Neural progenitor cell (in vitro differentiated cells): ENCODE data around the gene PROSER3. TPM values are rescaled to one million over a fixed set of nuclear protein-coding genes. Genes with fewer than 3 reads are reported as not detected.

ENCODE experiments used
- DNase-seq: peaks from one replicate; pipeline ENCODE4 v3.0.0-alpha.2; 2016; ENCODE audit warnings: low spot score
- H2AFZ ChIP-seq: fragments of 200-600 bp; sonication (generic); replicated peaks from 2 replicates; pipeline ENCODE4 v1.6.1; 2016; ENCODE audit warnings: antibody characterized with exemption
- H3F3A ChIP-seq: fragments of 200-600 bp; sonication (generic); 2 replicates; pipeline ENCODE4 v1.6.1; 2016; ENCODE audit warnings: antibody characterized with exemption, low read depth
- H3K27ac ChIP-seq: fragments of 200-600 bp; sonication (generic); 2 replicates; pipeline ENCODE4 v1.5.1; 2016; ENCODE audit warnings: mild to moderate bottlenecking
- H3K27me3 ChIP-seq: fragments of 200-600 bp; sonication (generic); 2 replicates; pipeline ENCODE4 v1.6.1; 2016; ENCODE audit warnings: mild to moderate bottlenecking, moderate library complexity
- H3K36me3 ChIP-seq: fragments of 200-600 bp; sonication (generic); 2 replicates; pipeline ENCODE4 v1.5.1; 2016
- H3K4me1 ChIP-seq: fragments of 200-600 bp; sonication (generic); 2 replicates; pipeline ENCODE4 v1.6.1; 2016; ENCODE audit warnings: mixed run types
- H3K4me2 ChIP-seq: fragments of 200-600 bp; sonication (generic); 2 replicates; pipeline ENCODE4 v1.6.1; 2016
- H3K4me3 ChIP-seq: fragments of 200-600 bp; sonication (generic); 2 replicates; pipeline ENCODE4 v1.5.1; 2016
- H3K79me2 ChIP-seq: fragments of 200-600 bp; sonication (generic); 2 replicates; pipeline ENCODE4 v1.6.1; 2016; ENCODE audit warnings: low read depth
- H3K9ac ChIP-seq: fragments of 200-600 bp; sonication (generic); 2 replicates; pipeline ENCODE4 v1.6.1; 2016
- H3K9me3 ChIP-seq: fragments of 200-600 bp; sonication (generic); 2 replicates; pipeline ENCODE4 v1.5.1; 2016; ENCODE audit warnings: low read depth
- H4K20me1 ChIP-seq: fragments of 200-600 bp; sonication (generic); 2 replicates; pipeline ENCODE4 v1.6.1; 2016; ENCODE audit warnings: low read depth
- H3K27ac Mint-ChIP-seq: 3 replicates; pipeline ENCODE4 v1.8.0; 2021; ENCODE audit warnings: mixed read lengths
- H3K27me3 Mint-ChIP-seq: 2 replicates; pipeline ENCODE4 v1.8.0; 2022; ENCODE audit warnings: low read depth, mild to moderate bottlenecking, inconsistent platforms, moderate library complexity, mixed read lengths; ENCODE audit not compliant: insufficient read depth
- H3K36me3 Mint-ChIP-seq: 3 replicates; pipeline ENCODE4 v1.8.0; 2021; ENCODE audit warnings: mixed read lengths
- H3K4me1 Mint-ChIP-seq: 3 replicates; pipeline ENCODE4 v1.8.0; 2021; ENCODE audit warnings: mixed read lengths
- H3K4me3 Mint-ChIP-seq: 3 replicates; pipeline ENCODE4 v1.8.0; 2021; ENCODE audit warnings: mild to moderate bottlenecking, moderate library complexity, mixed read lengths
- H3K9me3 Mint-ChIP-seq: 3 replicates; pipeline ENCODE4 v1.8.0; 2020; ENCODE audit warnings: mixed read lengths
- EZH2 ChIP-seq: fragments of 200-600 bp; sonication (generic); IDR thresholded peaks from 2 replicates; pipeline ENCODE4 v1.6.1; 2017; ENCODE audit warnings: antibody characterized with exemption, mild to moderate bottlenecking, moderate library complexity
- EZH2phosphoT487 ChIP-seq: fragments of 200-600 bp; sonication (generic); IDR thresholded peaks from 2 replicates; pipeline ENCODE4 v1.6.1; 2017; ENCODE audit warnings: antibody characterized with exemption
- total RNA-seq: library from RNA; depleted of rRNA; stranded (reverse); fragments of >200 nt; gene quantifications from 2 replicates; pipeline ENCODE4 v1.2.3, GENCODE V29; 2015; ENCODE audit warnings: low replicate concordance
- TF ChIP-seq, protein P1 (sequence below): fragments of 200-600 bp; sonication (generic); IDR thresholded peaks from 2 replicates; pipeline ENCODE4 v1.5.1; 2017; ENCODE audit warnings: antibody characterized with exemption, mild to moderate bottlenecking

PROSER3 gene
- total RNA-seq, 1 donor from 2014 or later, result 7.1 TPM

DNA sequence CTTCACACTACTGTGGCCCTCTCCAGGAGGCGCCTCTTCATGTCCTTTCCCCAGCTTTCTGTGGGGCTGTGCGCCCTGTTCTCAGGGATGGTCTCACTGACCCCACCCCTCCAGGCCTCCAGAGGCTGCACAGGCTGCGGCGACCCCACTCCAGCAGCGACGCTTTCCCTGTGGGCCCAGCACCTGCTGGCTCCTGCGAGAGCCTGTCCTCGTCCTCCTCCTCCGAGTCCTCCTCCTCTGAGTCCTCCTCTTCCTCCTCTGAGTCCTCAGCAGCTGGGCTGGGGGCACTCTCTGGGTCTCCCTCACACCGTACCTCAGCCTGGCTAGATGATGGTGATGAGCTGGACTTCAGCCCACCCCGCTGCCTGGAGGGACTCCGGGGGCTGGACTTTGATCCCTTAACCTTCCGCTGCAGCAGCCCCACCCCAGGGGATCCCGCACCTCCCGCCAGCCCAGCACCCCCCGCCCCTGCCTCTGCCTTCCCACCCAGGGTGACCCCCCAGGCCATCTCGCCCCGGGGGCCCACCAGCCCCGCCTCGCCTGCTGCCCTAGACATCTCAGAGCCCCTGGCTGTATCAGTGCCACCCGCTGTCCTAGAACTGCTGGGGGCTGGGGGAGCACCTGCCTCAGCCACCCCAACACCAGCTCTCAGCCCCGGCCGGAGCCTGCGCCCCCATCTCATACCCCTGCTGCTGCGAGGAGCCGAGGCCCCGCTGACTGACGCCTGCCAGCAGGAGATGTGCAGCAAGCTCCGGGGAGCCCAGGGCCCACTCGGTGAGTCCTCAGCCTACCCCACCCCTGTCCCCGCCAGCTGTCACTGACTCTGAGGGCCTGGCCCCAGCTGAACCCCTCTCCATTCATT, 28.6 kb downstream of the PROSER3 start:
- Mint-ChIP-seq H3K27ac (no peak overlapping the region), H3K9me3 (no peaks in the 10 kb centered on the region), H3K27me3 (peaks cover 2% of the 10 kb centered on the region), H3K36me3 (peaks cover 1% of the 10 kb centered on the region), H3K4me1 (no peaks in the 10 kb centered on the region), H3K4me3 (no peak overlapping the region)
- peaks cover 17% of the 10 kb centered on the region for H3F3A ChIP-seq
- no peaks in the 10 kb centered on the region for H3K9me3 ChIP-seq
- TF ChIP-seq, protein P1, sequence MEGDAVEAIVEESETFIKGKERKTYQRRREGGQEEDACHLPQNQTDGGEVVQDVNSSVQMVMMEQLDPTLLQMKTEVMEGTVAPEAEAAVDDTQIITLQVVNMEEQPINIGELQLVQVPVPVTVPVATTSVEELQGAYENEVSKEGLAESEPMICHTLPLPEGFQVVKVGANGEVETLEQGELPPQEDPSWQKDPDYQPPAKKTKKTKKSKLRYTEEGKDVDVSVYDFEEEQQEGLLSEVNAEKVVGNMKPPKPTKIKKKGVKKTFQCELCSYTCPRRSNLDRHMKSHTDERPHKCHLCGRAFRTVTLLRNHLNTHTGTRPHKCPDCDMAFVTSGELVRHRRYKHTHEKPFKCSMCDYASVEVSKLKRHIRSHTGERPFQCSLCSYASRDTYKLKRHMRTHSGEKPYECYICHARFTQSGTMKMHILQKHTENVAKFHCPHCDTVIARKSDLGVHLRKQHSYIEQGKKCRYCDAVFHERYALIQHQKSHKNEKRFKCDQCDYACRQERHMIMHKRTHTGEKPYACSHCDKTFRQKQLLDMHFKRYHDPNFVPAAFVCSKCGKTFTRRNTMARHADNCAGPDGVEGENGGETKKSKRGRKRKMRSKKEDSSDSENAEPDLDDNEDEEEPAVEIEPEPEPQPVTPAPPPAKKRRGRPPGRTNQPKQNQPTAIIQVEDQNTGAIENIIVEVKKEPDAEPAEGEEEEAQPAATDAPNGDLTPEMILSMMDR, result no peak
- TF ChIP-seq EZH2phosphoT487 (no peak), EZH2 (no peak)
- H3K4me1 ChIP-seq, result peaks cover 10% of the 10 kb centered on the region
- DNase-seq, result no peak
- H3K4me2 ChIP-seq, result no peak overlapping the region
- H3K27ac ChIP-seq, result no peak overlapping the region
- no peak overlapping the region for H3K4me3 ChIP-seq
- no peak overlapping the region for H2AFZ ChIP-seq
- no peaks in the 10 kb centered on the region for H3K36me3 ChIP-seq
- H3K79me2 ChIP-seq, result no peaks in the 10 kb centered on the region
- H4K20me1 ChIP-seq, result peaks cover 22% of the 10 kb centered on the region
- H3K9ac ChIP-seq, result no peak overlapping the region
- H3K27me3 ChIP-seq, result peaks cover 30% of the 10 kb centered on the region

DNA sequence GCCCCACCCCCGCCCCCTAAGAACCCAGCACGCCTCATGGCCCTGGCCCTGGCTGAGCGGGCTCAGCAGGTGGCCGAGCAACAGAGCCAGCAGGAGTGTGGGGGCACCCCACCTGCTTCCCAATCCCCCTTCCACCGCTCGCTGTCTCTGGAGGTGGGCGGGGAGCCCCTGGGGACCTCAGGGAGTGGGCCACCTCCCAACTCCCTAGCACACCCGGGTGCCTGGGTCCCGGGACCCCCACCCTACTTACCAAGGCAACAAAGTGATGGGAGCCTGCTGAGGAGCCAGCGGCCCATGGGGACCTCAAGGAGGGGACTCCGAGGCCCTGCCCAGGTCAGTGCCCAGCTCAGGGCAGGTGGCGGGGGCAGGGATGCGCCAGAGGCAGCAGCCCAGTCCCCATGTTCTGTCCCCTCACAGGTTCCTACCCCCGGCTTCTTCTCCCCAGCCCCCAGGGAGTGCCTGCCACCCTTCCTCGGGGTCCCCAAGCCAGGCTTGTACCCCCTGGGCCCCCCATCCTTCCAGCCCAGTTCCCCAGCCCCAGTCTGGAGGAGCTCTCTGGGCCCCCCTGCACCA, 29.3 kb downstream of the PROSER3 start:
- Mint-ChIP-seq H3K4me3 (no peak overlapping the region), H3K27me3 (peaks cover 2% of the 10 kb centered on the region), H3K4me1 (no peaks in the 10 kb centered on the region), H3K36me3 (peaks cover 1% of the 10 kb centered on the region), H3K9me3 (no peaks in the 10 kb centered on the region), H3K27ac (no peak overlapping the region)
- TF ChIP-seq, protein P1, result no peak
- TF ChIP-seq EZH2, result no peak
- TF ChIP-seq EZH2phosphoT487, result no peak
- peaks cover 19% of the 10 kb centered on the region for H4K20me1 ChIP-seq
- DNase-seq, result no peak
- peaks cover 10% of the 10 kb centered on the region for H3K4me1 ChIP-seq
- no peaks in the 10 kb centered on the region for H3K36me3 ChIP-seq
- H3K27me3 ChIP-seq, result peaks cover 30% of the 10 kb centered on the region
- H3K9ac ChIP-seq, result no peak overlapping the region
- no peaks in the 10 kb centered on the region for H3K79me2 ChIP-seq
- no peak overlapping the region for H3K27ac ChIP-seq
- H3K4me2 ChIP-seq, result no peak overlapping the region
- peaks cover 17% of the 10 kb centered on the region for H3F3A ChIP-seq
- H3K9me3 ChIP-seq, result no peaks in the 10 kb centered on the region
- no peak overlapping the region for H2AFZ ChIP-seq
- H3K4me3 ChIP-seq, result no peak overlapping the region

DNA sequence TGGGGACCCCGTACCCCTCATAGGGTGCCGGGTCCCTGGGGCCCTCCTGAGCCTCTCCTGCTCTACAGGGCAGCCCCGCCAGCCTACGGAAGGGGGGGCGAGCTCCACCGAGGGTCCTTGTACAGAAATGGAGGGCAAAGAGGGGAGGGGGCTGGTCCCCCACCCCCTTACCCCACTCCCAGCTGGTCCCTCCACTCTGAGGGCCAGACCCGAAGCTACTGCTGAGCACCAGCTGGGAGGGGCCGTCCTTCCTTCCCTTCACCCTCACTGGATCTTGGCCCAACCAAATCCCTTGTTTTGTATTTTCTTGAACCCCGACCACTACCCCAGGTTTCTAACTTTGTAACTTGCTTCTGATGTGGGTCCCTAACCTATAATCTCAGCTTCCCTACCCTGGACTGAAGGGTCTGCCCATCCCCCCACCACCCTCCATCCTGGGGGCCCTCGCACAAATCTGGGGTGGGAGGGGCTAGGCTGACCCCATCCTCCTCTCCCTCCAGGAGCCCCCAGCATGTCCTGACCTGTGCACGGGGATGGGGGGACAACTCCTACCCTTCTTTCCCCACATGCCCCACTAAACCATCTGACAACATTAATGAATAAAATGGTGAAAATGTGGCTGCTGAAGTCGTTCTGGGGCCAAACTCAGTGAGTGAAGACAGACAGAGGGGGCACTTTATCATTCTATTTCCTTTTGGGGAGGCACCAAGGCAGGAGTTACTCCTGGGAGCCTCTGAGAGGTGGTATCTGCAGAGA, 30.4 kb downstream of the PROSER3 start:
- H4K20me1 ChIP-seq, result peaks cover 18% of the 10 kb centered on the region
- Mint-ChIP-seq H3K9me3 (no peaks in the 10 kb centered on the region), H3K4me1 (no peaks in the 10 kb centered on the region), H3K36me3 (peaks cover 1% of the 10 kb centered on the region), H3K4me3 (no peak overlapping the region), H3K27ac (no peak overlapping the region), H3K27me3 (peaks cover 4% of the 10 kb centered on the region)
- H3K9me3 ChIP-seq, result no peaks in the 10 kb centered on the region
- H3K9ac ChIP-seq, result no peak overlapping the region
- no peaks in the 10 kb centered on the region for H3K79me2 ChIP-seq
- peaks cover 10% of the 10 kb centered on the region for H3K4me1 ChIP-seq
- TF ChIP-seq EZH2phosphoT487 (no peak), EZH2 (no peak)
- TF ChIP-seq, protein P1, result no peak
- H3F3A ChIP-seq, result peaks cover 15% of the 10 kb centered on the region
- H3K36me3 ChIP-seq, result no peaks in the 10 kb centered on the region
- H3K4me2 ChIP-seq, result no peak overlapping the region
- no peak overlapping the region for H3K4me3 ChIP-seq
- H3K27ac ChIP-seq, result no peak overlapping the region
- no peak overlapping the region for H2AFZ ChIP-seq
- H3K27me3 ChIP-seq, result peaks cover 25% of the 10 kb centered on the region
- no peak for DNase-seq
